NCI-H2196 treated with DMSO at 0.1 percent for 48 hours (cell line): Measurements from ENCODE around the gene RAPGEF5.
"Not testable (repeated sequence)": the region's sequence is repeated elsewhere in the genome, so short reads cannot be mapped to it uniquely, and the experiment has no call there.

Source experiments
- DNase-seq: peaks from one replicate; lab custom pipeline; 2025; ENCODE audit not compliant: unreplicated experiment; lab: John Stamatoyannopoulos, UW

The RAPGEF5 gene

GRCh38 chr7:22094413-22095342 lies 262.3 kb downstream of the RAPGEF5 start:
- DNase-seq: no peak

DNA sequence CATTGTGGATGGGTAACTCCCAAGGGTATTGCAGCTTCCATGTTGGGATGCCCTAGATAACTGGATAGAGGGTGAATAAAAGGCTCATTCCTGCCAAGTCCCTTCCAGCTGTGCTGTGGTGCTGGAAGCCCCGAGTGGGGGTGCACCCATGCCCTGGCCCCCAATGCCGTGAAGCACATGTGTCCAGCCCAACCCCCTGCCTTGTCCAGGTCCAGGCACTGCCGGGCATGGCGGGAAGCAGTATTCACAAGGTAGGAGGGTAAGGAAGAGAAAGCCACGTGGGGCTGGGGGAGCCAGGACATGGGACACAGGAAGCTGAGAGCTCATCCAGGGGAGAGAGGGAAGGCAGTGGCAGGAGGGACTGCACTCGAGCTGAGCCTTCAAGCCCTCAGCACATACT lies 263.0 kb downstream of the RAPGEF5 start:
- no peak for DNase-seq

- no peak for DNase-seq
These were observed 264.0 kb downstream of the RAPGEF5 start for GRCh38 chr7:22093001-22093400.

DNA sequence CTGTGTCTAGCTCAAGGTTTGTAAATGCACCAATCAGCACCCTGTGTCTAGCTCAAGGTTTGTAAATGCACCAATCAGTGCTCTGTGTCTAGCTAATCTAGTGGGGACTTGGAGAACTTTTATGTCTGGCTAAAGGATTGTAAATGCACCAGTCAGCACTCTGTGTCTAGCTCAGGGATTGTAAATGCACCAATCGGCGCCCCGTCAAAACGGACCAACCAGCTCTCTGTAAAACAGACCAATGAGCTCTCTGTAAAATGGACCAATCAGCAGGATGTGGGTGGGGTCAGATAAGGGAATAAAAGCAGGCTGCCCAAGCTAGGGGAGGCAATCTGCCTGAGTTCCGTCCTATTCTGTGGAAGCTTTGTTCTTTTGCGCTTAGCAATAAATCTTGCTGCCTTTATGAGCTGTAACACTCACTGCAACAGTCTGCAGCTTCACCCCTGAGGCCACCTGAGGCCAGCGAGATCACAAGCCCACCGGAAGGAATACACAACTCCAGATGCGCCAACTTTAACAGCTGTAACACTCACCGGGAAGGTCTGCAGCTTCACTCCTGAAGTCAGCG lies 265.9 kb downstream of the RAPGEF5 start:
- not testable (repeated sequence) for DNase-seq

DNA sequence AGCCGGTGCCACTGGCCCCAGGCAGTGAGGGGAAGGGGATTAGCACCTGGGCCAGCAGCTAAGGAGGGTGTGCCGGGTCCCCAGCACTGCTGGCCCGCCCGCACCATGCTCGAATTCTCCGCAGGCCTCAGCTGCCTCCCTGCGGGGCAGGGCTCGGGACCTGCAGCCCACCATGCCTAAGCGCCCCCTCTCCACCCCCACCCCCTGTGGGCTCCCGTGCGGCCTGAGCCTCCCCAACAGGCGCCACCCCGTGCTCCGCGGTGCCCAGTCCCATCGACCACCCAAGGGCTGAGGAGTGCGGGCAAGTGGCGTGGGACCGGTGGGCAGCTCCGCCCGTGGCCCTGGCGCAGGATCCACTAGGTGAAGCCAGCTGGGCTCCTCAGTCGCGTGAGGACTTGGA lies 266.4 kb downstream of the RAPGEF5 start:
- no peak for DNase-seq

- no peak for DNase-seq
These were observed 266.8 kb downstream of the RAPGEF5 start for GRCh38 chr7:22090107-22090506.

GRCh38 chr7:22088827-22089226 lies 268.1 kb downstream of the RAPGEF5 start:
- DNase-seq: no peak

- DNase-seq: no peak
These were observed 269.1 kb downstream of the RAPGEF5 start for GRCh38 chr7:22087861-22088260.

DNA sequence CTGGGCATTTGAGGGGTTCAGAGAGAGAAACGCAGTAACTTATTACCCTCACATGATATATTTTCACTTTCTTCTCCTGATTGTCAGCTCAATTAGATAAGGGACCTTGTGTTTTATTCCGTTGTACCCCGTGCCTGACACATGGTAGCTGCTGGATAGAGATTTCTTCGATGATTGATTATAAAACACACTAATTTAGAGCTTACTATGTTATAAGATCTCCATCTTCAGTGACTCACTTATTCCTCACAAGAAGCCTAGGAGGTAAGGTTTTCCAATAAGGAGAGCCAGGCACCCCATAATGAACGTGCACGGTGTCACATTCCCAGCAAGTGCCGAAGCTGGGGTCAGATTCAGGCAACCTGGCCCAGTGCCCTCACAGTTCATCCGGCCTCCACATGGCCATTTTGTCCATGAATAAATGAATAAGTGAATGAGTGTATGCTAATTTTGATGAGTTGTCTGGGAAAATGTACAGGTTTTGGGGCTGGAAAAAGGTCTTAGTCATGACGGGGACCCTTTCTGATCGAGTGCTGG lies 273.2 kb downstream of the RAPGEF5 start:
- no peak for DNase-seq

DNA sequence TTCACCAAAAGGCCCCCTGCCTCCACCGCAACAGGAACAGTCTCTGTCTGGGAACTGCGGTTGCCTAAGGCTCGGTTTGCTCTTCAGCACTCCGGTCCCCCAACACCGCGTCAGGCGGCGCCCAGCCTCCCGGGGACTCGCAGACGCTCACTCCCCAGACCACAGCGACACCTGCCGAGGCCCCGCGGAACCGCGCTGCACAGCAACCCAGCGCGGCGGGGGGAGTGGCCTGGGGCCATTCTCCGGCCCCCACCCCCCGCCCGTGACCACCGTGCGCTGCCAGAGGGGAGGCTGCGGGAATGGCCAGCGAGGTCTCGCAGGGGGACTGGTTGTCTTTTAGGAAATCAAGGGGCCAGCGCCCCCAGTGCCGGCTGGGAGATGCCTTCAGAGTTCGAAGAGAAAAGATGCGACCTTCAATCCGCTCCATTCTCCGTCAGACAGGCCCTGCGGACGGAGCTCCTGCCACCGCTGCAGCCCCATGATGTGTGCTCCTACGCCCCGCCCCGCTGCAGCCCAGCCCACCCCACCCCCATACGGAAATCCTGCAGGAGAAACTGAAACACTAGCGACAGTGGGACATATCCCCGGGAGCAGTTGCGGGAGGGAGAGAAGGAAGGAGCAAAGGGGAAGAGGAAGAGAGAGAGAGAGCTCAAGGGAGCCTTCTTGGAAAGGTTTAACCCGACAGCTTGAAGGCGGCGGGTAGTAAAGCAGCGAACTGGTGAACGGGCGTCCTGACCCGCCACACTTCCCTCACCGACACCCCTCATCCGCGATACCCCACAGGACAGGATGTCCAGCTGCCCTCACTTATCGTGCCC lies 273.9 kb downstream of the RAPGEF5 start:
- DNase-seq: peak; percentile 58

GRCh38 chr7:22082553-22082885 lies 274.4 kb downstream of the RAPGEF5 start:
- DNase-seq: no peak

GRCh38 chr7:22080219-22080618 lies 276.7 kb downstream of the RAPGEF5 start:
- DNase-seq: not testable (repeated sequence)

DNA sequence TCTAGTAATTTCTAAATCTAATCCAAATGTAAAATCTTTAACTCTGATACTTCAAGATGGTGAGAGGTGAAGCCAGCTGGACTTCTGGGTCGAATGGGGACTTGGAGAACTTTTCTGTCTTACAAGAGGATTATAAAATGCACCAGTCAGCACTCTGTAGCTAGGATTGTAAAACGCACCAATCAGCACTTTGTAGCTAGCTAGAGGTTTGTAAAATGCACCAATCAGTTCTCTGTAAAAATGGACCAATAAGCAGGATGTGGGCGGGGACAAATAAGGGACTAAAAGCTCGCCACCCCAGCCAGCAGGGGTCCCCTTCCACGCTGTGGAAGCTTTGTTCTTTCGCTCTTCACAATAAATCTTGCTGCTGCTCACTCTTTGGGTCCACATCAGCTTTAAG lies 278.1 kb downstream of the RAPGEF5 start:
- DNase-seq: not testable (repeated sequence)

- DNase-seq: no peak
These were observed 281.4 kb downstream of the RAPGEF5 start for GRCh38 chr7:22075561-22075960.

- DNase-seq: no peak
These were observed 282.1 kb downstream of the RAPGEF5 start for GRCh38 chr7:22074897-22075296.
